ENCODE results near the gene MAGEB17. TPM values are rescaled to one million over a fixed set of nuclear protein-coding genes. Genes with fewer than 3 reads are reported as not detected.
"Not testable (repeated sequence)": the region's sequence is repeated elsewhere in the genome, so short reads cannot be mapped to it uniquely, and the experiment has no call there.

Gene MAGEB17
- polyA plus RNA-seq, 1 experiment, result not detected

DNA sequence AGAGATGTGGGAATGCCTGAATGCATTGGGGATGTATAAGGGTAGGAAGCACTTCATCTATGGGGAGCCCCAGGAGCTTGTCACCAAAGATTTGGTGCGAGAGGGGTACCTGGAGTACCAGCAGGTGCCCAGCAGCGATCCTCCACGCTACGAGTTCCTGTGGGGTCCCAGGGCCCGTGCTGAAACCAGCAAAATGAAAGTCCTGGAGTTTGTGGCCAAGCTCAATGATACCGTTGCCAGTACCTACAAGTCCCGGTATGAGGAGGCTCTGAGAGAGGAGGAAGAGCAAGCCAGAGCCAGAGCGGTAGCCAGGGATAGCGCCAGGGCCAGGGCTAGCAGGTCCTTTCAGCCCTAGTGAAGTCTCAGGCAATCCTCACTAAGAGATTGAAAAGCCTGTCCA lies 3.8 kb downstream of the MAGEB17 start:
- Histone ChIP-seq H3K4me3 (ENCODE audit: low read depth, low read length) (no peak overlapping the region), H3K36me3 (ENCODE audit: control insufficient read depth, insufficient read depth, low read length) (no peaks in the 10 kb centered on the region), H3K27me3 (ENCODE audit: control insufficient read depth, insufficient read depth, low read length) (no peaks in the 10 kb centered on the region)
- DNase-seq (ENCODE audit: low read depth), result no peak
- ChIA-PET POLR2A (no interaction called here), CTCF (no interaction called here)
- TF ChIP-seq CTCF (IDR thresholded peaks at IDR 0.05; ENCODE audit: insufficient read depth, low read depth, low read length), result no peak

- no peak for DNase-seq (ENCODE audit: low read depth)
- ChIA-PET CTCF (no interaction called here), POLR2A (no interaction called here)
- H3K27me3 ChIP-seq (ENCODE audit: control insufficient read depth, insufficient read depth, low read length), result no peaks in the 10 kb centered on the region
- H3K36me3 ChIP-seq (ENCODE audit: control insufficient read depth, insufficient read depth, low read length), result no peaks in the 10 kb centered on the region
- no peak for TF ChIP-seq CTCF (IDR thresholded peaks at IDR 0.05; ENCODE audit: insufficient read depth, low read depth, low read length)
- no peak overlapping the region for H3K4me3 ChIP-seq (ENCODE audit: low read depth, low read length)
Measured at GRCh38 chrX:16171944-16172343, 4.7 kb downstream of the MAGEB17 start.

GRCh38 chrX:16172391-16172790 lies 5.1 kb downstream of the MAGEB17 start:
- Histone ChIP-seq H3K4me3 (ENCODE audit: low read depth, low read length) (no peak overlapping the region), H3K36me3 (ENCODE audit: control insufficient read depth, insufficient read depth, low read length) (no peaks in the 10 kb centered on the region), H3K27me3 (ENCODE audit: control insufficient read depth, insufficient read depth, low read length) (no peaks in the 10 kb centered on the region)
- no peak for DNase-seq (ENCODE audit: low read depth)
- ChIA-PET POLR2A (no interaction called here), CTCF (no interaction called here)
- TF ChIP-seq CTCF (IDR thresholded peaks at IDR 0.05; ENCODE audit: insufficient read depth, low read depth, low read length), result no peak

- no peak for TF ChIP-seq CTCF (IDR thresholded peaks at IDR 0.05; ENCODE audit: insufficient read depth, low read depth, low read length)
Measured at GRCh38 chrX:16175329-16176061, 8.2 kb downstream of the MAGEB17 start.

DNA sequence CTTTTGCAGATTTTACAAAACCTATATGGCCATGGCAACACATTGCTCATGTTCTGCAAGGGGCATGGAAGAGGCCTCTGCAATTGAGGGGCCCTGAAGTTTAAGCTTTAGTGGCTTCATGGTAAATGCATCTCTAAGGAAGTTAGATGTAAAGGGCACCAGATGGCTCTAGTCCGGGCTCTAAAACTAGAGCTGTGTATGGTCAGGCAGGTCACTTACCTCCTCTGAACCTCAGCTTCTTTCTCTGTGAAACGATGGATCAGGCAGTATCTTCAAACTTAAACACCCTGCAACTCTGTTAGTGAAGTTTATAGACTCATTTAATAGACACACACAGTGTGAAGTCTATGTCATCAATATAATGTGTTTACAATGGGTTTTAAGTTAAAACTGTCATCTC lies 10.0 kb downstream of the MAGEB17 start:
- ChIA-PET CTCF (no interaction called here), POLR2A (no interaction called here)
- TF ChIP-seq CTCF (IDR thresholded peaks at IDR 0.05; ENCODE audit: insufficient read depth, low read depth, low read length), result no peak
- Histone ChIP-seq H3K36me3 (ENCODE audit: control insufficient read depth, insufficient read depth, low read length) (no peaks in the 10 kb centered on the region), H3K27me3 (ENCODE audit: control insufficient read depth, insufficient read depth, low read length) (no peaks in the 10 kb centered on the region), H3K4me3 (ENCODE audit: low read depth, low read length) (no peak overlapping the region)
- no peak for DNase-seq (ENCODE audit: low read depth)

More at GRCh38 chrX:16175329-16176061, 8.2 kb downstream of the MAGEB17 start:
- Histone ChIP-seq H3K27me3 (ENCODE audit: control insufficient read depth, insufficient read depth, low read length) (no peaks in the 10 kb centered on the region), H3K4me3 (ENCODE audit: low read depth, low read length) (no peak overlapping the region), H3K36me3 (ENCODE audit: control insufficient read depth, insufficient read depth, low read length) (no peaks in the 10 kb centered on the region)
- POLR2A ChIA-PET, result no interaction called here
- CTCF ChIA-PET, result no interaction called here
- no peak for DNase-seq (ENCODE audit: low read depth)

GRCh38 chrX:16183843-16184242 lies 16.6 kb downstream of the MAGEB17 start:
- CTCF ChIA-PET; POLR2A ChIA-PET; H3K4me3 ChIP-seq (ENCODE audit: low read depth, low read length); DNase-seq (ENCODE audit: low read depth); H3K36me3 ChIP-seq (ENCODE audit: control insufficient read depth, insufficient read depth, low read length); H3K27me3 ChIP-seq (ENCODE audit: control insufficient read depth, insufficient read depth, low read length): not testable (repeated sequence)
